Stimulated activated CD4-positive, alpha-beta T cell treated with anti-CD3 and anti-CD28 coated beads, Interleukin-4, amount 100 ng/mL, for 48 hours (primary cell): ENCODE measurements around the gene ARHGAP9.
A peak's percentile ranks its signal among the peaks of the same experiment; 100 is the strongest.
"Not testable (repeated sequence)": the region's sequence is repeated elsewhere in the genome, so short reads cannot be mapped to it uniquely, and the experiment has no call there.

Experiments
- DNase-seq, 2 donors: peaks; one replicate each; pipeline ENCODE4 v3.0.0-alpha.2; 2020; ENCODE audit warnings: low read depth in 2 of 2

Gene ARHGAP9

DNA sequence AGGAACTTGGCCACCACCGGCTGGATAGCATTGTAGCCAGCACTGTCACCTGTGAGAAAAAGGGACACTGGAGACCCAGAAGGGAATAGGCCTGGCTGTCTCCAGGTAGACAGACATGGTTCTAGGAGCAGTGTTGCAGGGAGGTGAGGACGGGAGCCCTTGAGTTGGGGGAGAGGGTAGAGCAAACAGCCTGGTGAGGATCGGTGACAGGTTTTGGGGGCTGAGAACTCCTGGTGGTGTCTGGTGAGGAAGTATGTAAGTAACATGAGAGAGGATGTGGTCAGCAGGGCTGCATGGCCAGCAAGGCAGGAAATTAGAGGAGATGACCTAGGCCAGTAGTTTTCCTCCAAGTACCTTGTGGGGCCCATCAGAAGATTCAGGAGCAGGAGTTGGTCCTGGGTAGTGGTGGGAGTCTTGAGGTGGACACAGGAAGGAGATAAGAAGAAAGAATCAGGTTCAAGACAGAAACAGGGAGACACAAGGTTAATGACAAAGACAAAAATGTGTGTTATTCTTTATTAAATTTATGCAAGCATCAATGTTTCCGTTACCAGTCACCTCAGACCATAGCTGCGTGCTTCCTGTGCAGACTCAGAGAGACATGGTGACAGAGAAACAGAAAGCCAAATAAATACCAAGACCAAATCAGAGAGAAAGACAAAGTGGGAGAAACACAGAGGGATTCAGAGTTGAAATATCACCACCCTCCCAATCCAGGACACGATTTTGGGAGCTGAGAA, at the start of gene ARHGAP9:
TSS of gene ARHGAP9 (minus strand) at position 491 of the 740 bp plus-strand sequence. CDS start at position 31, 460 bp downstream.
- no peak for DNase-seq

DNA sequence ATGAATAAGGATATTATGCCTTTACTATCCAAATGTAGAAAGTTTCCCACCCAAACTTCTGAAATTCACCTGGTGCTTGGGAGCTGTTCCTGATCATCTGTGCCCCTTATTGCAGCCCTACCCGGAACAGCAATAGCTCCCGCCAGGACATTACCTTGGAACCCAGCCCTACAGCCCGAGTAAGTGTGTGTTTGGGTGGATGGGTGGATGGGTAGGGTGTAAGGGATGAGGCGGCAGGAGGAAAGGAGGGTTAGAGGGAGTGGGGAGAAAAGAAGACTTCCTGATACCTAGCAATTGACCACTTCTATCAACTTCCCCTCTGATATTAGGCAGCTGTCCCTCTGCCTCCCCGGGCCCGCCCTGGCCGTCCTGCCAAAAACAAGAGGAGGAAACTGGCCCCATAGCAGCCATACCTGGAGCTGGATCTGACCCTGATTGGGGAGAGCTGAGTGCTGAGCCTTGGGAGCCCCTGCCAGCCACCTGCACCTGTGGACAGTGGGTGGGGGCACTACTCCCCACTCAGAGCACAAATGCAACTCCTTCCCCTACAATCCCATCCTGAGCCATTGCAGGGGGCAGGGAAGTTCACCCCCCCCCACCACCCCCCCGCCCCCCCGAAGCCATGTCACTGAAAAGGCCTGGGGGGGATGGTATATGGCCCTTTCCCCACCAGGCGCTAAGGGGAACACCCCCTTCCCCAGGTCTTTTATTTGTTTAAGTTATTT, 49.3 kb upstream of the ARHGAP9 start:
- no peak for DNase-seq

DNA sequence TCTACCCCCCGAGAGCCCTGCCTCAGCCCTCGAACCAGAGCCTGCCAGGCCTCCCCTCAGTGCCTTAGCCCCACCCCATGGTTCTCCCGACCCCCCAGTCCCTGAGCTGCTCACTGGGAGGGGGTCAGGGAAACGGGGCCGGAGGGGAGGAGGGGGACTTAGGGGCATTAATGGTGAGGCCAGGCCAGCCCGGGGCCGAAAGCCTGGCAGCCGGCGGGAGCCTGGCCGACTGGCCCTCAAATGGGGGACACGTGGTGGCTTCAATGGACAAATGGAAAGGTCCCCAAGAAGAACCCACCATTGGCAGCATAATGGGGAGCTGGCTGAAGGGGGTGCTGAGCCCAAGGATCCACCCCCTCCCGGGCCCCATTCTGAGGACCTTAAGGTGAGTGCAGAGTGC, 48.5 kb upstream of the ARHGAP9 start:
- no peak for DNase-seq

DNA sequence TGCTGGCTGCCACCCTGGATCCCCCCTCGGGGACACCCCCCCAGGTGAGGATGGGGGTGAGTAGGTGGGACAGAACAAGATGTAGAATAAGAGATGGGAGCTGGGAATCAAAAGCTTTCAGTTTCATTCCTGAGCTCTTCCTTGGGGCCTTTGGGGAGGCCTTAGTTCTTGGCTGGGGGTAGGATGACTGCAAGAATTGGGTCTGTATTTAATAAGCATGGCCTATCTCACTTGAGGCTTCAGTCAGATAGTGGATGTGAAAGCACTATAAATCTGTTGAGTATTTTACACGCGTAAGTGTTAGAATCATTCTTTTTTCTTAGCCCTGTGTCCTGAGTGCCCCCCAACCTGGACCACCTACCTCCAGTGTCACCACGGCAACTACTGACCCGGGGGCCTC, 47.5 kb upstream of the ARHGAP9 start:
- DNase-seq, result no peak

DNA sequence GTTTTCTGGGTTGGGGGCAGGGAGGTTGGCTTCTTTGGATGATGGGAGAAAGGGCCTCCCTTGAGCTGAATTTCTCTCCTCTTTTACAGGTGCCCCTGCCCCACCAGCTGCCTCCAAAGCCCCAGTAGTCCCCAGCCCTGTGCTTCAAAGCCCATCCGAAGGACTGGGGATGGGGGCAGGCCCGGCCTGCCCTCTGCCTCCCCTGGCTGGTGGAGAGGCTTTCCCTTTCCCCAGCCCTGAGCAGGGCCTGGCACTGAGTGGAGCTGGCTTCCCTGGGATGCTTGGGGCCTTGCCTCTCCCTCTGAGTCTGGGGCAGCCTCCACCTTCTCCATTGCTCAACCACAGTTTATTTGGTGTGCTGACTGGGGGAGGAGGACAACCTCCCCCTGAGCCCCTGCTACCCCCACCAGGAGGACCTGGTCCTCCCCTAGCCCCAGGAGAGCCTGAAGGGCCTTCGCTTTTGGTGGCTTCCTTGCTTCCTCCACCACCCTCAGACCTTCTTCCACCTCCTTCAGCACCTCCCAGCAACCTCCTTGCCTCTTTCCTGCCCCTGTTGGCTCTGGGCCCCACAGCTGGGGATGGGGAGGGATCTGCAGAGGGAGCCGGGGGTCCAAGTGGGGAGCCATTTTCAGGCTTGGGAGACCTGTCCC, 46.9 kb upstream of the ARHGAP9 start:
- no peak for DNase-seq

DNA sequence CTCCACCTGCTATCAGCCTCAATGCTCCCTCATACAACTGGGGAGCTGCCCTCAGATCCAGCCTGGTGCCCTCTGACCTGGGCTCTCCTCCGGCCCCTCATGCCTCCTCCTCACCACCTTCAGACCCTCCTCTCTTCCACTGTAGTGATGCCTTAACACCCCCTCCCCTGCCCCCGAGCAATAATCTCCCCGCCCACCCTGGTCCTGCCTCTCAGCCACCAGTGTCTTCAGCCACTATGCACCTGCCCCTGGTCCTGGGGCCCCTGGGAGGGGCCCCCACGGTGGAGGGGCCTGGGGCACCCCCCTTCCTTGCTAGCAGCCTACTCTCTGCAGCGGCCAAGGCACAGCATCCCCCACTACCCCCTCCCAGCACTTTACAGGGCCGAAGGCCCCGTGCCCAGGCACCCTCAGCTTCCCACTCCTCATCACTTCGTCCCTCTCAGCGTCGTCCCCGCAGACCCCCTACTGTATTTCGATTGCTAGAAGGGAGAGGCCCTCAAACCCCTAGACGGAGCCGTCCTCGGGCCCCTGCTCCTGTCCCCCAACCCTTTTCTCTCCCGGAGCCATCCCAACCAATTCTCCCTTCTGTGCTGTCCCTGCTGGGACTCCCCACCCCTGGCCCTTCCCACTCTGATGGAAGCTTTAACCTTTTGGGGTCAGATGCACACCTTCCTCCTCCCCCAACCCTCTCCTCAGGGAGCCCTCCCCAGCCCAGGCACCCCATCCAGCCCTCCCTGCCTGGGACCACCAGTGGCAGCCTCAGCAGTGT, 46.1 kb upstream of the ARHGAP9 start:
- DNase-seq, result no peak

DNA sequence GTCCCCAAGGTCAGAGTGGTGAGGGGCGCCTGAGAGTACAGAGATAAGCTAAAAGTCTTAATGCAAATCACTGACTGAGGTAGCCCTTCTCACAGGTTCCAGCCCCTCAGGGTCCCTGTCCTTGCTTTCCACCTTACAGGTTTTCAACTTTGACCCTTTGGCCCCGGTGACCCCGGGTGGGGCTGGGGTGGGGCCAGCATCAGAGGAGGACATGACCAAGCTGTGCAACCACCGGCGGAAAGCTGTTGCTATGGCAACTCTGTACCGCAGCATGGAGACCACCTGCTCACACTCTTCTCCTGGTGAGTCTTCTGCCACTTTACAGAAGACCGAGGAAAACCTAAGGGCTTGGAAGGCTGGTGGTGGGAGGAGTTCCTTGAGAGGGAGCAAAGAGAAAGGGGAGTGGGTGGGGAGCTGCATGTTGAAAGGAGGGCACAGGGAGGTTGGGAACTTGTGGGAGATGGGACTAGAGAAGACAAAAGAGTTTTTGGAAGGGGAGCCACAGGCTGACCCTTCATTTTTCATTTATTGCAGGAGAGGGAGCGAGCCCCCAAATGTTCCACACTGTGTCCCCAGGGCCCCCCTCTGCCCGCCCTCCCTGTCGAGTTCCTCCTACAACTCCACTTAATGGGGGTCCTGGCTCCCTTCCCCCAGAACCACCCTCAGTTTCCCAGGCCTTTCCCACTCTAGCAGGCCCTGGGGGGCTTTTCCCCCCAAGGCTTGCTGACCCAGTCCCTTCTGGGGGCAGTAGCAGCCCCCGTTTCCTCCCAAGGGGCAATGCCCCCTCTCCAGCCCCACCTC, 45.3 kb upstream of the ARHGAP9 start:
- DNase-seq, result no peak

DNA sequence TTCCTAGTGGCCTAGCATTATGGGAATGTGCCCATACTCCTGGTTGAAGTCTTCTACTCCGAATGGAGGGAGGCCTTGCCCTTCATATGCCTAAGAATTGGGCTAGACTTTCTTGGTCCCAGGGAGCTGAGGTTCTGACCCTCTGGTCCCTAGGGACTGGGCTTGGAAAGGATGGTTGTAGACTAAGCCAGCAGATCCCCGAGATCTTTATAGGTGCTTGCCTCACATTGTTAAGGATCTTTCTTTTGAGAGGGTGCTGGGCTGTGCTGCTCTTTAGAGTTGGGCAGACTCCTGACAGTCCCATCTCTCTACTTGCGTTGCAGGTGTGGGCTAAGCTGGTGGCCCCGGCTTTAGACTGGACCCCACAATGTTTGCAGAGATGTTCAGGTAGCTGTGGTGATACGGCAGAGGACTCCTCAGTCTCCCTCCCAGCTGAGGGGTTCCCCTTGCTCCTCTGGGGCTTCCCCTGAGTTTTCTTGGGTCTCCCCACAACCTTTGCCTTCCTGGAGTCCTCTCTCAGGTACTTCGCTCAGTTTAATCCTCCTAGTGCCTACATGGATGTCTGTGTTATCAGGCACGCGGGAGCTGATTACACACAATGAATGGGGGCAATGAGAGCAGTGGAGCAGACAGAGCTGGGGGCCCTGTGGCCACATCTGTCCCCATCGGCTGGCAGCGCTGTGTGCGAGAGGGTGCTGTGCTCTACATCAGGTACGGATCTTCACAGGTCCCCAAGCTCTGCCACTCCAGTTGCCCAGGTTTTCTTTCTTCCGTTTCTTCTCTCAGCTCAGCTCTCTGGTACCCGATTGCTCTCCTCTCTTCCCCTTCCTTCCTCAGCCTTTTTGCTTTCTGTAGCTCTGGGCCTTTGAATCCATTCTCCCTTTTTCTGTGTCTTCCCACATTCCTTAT, 44.3 kb upstream of the ARHGAP9 start:
- DNase-seq, result no peak

DNA sequence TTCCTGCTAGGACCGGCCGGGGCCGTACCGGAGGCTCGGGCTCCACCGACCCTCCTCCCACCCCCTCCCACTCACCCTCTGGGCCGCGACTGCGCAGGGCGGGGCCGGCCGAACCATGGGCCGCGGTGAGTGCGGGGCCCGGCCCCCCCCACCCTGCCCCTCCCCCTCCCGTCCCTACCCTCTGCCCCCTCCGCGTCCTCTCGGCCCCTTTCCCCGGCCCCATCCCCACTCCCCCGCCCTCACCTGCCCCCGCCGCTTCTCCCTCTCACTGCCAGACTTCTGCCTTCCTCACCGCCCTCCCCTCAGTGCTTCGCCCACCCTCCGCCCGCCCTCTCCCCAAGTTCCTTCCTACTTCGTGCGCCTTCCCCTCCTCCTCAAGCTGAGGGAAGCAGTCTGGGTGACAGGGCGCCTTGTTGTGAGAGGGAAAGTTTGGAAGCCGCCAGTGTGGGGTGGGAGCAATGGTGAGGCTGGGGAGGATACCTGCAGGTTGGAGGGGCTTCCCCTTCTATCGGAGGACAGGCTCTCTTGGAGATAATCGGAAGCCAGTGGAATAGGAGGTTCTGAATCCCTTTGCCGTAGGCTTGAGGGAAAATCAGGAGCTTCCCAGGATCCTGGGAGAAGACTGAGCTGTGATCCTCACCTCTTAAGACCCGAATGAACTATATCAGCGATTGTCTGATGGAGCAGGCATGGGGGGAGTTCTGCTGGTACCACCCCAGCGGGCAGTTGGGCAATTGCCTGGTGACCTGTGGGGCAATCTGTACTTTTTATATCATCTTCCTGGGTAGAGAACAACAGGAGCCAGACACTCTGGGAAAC, 43.4 kb upstream of the ARHGAP9 start:
- no peak for DNase-seq

DNA sequence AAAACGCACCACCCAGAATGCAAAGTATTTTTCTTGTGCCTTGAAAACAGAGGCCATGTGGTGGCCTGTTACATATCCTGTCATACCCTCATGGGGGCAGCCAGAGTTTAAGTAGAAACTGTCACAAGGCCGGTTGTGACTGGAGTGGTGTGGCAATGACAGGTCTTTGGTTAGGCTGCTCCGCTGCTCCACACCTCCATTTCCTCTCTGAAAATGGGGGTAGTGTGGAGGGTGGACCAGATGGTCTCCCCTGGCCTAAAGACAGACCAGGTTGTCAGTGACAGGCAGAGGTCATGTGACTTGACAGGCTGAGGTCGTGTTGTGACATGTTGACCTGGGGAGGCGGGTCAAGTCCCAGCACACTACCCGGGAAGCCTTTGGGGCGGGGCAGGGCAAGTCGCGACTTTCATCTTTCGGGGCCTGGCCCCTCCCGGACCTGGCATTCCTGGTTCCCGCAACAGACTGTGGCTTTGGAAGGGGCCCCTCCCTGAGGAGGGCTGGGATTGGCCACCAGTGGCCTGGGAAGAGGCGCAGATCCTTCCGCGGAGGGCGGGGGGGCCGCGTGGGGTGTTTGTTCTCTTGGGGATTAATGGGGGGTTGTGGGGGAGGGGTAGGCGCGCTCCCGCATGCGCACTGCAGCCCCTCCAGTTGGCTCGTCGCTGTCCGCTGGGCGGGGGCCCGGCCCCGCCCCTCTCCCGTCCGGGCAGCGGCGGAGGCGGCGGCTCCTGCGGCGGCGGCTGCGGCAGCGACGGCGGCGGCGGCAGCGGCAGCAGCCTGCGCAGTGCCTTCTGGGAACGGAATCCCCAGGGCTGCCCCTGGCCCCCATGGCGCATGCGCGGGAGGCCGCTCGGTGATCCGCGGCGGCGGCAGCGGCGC, 42.6 kb upstream of the ARHGAP9 start, which contains the start of gene MBD6:
TSS of gene MBD6 (plus strand) at position 814 of the 876 bp plus-strand sequence. CDS start 1,480 bp downstream, outside the sequence.
- peak; percentile 85 for DNase-seq

DNA sequence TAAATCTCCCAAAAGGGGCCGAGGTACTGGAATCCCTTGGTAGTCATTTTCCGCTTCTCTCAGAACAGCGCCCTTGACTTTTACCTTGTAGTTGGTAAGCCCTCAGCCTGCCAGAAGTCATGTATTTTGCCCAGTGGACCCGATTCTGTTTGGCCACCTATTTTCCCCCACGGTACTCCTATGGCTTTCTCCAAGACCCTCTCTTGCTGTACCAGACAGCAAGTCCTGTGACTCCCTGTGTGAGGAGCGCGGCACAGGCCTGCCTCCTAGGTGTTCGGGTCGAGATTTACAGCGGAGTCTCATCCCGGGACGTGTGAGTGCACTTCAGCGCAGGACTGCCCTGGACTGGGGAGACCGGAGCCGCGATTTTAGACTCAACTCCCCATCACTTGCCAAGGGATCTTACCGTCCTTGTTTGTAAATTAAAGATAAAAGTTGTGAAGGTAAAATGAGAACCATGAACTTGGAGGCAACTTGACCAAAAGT, 41.9 kb upstream of the ARHGAP9 start:
- DNase-seq, result no peak

DNA sequence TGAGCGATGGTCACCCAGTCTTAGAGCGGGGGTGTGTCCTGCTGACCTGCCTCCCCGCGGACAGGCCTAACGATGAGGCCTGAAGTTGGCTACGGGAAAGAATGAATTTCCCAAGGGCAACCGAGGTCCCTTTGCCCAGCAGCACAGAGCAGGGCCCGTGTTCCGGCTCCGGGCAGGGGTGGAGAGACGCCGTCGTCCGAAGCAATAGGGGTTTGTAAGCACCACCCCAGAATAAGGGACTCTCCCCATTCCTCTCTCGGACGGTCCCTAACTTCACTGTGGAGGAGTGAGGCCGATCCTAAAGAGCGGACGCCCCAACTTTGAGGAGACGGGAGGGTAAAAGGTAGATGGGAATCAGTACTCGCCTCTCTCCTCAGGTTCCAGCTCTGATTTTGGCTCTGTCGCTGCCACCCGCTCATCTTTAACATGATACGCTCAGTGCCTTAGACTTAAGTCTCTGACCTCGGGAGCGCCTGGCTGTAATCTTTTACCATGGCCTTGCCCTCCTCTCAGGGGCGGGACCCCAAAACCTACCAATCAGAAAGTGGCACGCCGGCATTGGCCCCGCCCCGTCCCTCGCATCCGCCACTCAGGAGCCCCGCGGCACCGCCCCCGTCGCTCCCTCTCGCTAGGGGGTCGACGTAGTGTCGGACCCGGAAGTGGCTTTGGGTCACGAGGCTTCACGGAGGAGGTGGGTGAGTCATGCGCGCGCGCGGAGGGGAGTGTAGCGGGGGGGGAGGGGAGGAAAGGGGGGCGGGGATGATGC, 40.6 kb upstream of the ARHGAP9 start, which contains the start of gene DDIT3:
TSS of gene DDIT3 (minus strand) at position 462 of the 766 bp plus-strand sequence. CDS start 3,108 bp downstream, outside the sequence.
- DNase-seq, result peak; percentile 99 to 100

DNA sequence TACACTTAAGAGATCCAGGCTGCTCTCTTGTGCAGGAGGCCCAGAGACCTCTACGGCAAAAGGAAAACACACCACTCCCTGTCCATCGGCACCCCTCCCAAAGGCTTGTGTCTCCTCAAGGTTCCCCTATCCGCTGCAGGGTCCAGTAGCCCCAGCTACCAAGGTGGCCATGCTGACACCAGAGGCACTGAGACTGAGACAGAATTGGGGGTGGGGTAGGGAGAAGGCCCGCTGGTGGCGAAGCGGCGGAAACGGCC, 40.1 kb upstream of the ARHGAP9 start:
- DNase-seq, result peak in 1 of 2 donors; percentile 9

DNA sequence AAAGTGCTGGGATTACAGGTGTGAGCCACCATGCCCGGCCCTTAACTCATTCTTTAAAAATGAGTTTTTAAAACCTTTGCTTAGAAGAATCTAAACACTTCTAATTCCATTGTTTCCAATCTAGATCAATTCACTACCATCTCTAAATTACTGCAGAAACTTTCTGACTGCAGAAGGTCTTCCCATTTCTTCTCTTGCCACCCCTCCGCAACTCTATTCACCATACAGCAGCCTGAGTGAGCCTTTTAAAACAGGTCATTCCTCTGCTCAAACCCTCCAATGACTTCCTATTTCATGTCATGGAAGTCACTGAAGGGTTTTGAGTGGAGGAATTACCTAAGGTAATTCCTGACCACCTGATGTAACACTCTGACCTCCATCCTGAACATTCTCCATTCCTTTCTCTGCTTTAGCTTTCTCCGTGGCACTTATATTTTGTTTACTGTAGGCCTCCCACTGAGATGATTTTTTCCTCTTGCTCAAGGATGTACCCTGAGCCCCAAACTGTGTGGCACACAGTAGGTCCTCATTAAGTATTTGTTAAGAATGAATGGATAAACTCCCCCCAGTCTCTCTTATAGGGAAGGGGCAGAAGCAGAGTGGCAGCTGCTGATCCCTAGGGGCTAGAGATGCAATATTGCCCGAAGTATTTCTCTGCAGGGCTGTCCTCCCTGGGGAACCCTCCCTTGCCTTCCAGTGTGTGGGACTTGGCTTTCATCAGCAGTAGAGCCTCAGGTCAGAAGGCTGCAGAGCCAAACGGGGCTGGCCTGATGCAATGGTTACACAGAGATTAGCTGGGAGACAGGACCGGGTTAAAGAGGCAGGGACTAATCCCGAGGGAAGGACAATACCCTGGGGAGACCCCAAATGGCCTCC, 39.5 kb upstream of the ARHGAP9 start:
- DNase-seq, result no peak

DNA sequence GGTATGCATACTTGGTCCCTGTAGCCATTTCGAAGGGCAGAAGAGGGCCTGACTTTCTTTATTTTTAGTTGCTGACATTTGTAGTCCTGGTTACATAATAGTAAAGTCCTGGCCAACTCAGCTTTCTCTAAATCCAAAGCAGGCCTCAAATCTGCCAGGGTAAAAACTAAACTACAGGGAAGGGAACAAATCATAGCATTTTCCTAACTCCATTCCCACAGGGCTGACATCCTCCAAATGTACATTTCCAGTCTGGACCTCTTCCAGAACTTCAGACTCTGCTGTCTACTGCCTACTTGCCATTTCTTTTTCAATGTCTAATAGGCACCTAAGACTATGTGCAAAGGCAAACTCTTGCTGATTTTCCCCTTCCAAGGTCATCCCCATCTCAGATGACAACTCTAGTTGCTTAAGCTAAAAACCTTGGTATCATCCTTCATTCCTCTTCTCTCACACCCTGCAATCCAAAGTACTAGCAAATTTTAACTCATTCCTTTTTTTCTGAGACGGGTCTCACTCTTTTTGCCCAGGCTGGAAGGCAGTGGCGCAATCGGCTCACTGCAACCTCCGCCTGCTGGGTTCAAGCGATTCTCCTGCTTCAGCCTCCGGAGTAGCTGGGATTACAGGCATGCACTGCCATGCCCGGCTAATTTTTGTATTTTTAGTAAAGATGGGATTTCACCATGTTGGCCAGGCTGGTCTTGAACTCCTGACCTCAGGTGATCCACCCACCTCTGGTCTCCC, 38.7 kb upstream of the ARHGAP9 start:
- DNase-seq, result no peak

DNA sequence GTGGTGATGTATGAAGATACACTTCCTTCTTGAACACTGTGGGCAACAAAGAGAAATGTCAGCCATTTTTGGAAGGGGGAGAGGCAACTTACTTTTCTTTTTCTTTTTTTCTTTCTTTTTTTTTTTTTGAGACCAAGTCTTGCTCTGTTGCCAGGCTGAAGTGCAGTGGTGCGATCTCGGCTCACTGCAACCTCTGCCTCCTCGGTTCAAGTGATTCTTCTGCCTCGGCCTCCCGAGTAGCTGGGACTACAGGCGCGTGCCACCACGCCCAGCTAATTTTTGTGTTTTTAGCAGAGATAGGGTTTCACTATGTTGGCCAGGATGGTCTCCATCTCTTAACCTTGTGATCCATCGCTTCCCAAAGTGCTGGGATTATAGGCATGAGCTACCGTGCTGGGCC, 38.1 kb upstream of the ARHGAP9 start:
- DNase-seq, result not testable (repeated sequence)
